Effector memory CD8-positive, alpha-beta T cell (primary cell): ENCODE data around the gene USPL1.

Source experiments
- ATAC-seq: fragments of 150-1000 bp; cut with Tn5 transposase; replicated peaks from 2 replicates; pipeline ENCODE4 v1.10.0; 2021; ENCODE audit warnings: mild to moderate bottlenecking, moderate library complexity
- DNase-seq, 3 experiments: peaks; one replicate each; pipeline ENCODE4 v3.0.0; 2021
- H3K27ac Mint-ChIP-seq, 2 donors: one replicate each; pipeline ENCODE4 v1.8.0; 2022; ENCODE audit warnings: mild to moderate bottlenecking in 2 of 2, mixed read lengths in 2 of 2, moderate library complexity in 2 of 2
- H3K27me3 Mint-ChIP-seq, 2 donors: one replicate each; pipeline ENCODE4 v1.8.0; 2022; ENCODE audit warnings: mixed read lengths in 2 of 2
- H3K36me3 Mint-ChIP-seq: one replicate; pipeline ENCODE4 v1.8.0; 2022; ENCODE audit warnings: mild to moderate bottlenecking, moderate library complexity, mixed read lengths; ENCODE audit not compliant: insufficient read depth
- H3K4me1 Mint-ChIP-seq, 2 donors: one replicate each; pipeline ENCODE4 v1.8.0; 2022; ENCODE audit warnings: low read depth in 2 of 2, mixed read lengths in 2 of 2
- H3K4me3 Mint-ChIP-seq, 2 donors: one replicate each; pipeline ENCODE4 v1.8.0; 2022; ENCODE audit warnings: mild to moderate bottlenecking in 2 of 2, mixed read lengths in 2 of 2, moderate library complexity in 2 of 2
- H3K9me3 Mint-ChIP-seq, 2 donors: one replicate each; pipeline ENCODE4 v1.8.0; 2022; ENCODE audit warnings: mixed read lengths in 2 of 2
- total RNA-seq, 9 experiments: gene quantifications; one replicate each; lab custom pipeline; 2026; lab: John Stamatoyannopoulos, UW

The USPL1 gene
- 45.1 to 81.3 (median 53.5) reads per million in 9 experiments for total RNA-seq

GRCh38 chr13:30617315-30618185 lies at the start of gene USPL1:
Gene USPL1 (plus strand): TSS chr13:30617920. CDS start chr13:30621141, 3,221 bp downstream.
- Mint-ChIP-seq H3K4me3 (no peak within 1 kb of the TSS), H3K27me3 (no peaks in the 10 kb centered on the region), H3K4me1 (peaks cover 11 to 23% of the 10 kb centered on the region in 2 donors), H3K36me3 (peaks cover 4% of the 10 kb centered on the region), H3K27ac (no peak within 1 kb of the TSS), H3K9me3 (no peaks in the 10 kb centered on the region)
- ATAC-seq (peak; percentile 87), DNase-seq (peak; percentile 97)

GRCh38 chr13:30569901-30570576 lies 47.7 kb upstream of the USPL1 start:
- Mint-ChIP-seq H3K27me3 (no peaks in the 10 kb centered on the region), H3K9me3 (no peaks in the 10 kb centered on the region), H3K27ac (no peak overlapping the region), H3K36me3 (no peaks in the 10 kb centered on the region), H3K4me1 (peaks cover 8 to 19% of the 10 kb centered on the region in 2 donors), H3K4me3 (no peak overlapping the region)
- no peak for DNase-seq
- no peak for ATAC-seq

- Mint-ChIP-seq H3K9me3 (no peaks in the 10 kb centered on the region), H3K4me1 (peaks cover 8 to 19% of the 10 kb centered on the region in 2 donors), H3K4me3 (peak overlapping the region in 1 of 2 donors; percentile 18), H3K27me3 (no peaks in the 10 kb centered on the region), H3K36me3 (no peaks in the 10 kb centered on the region), H3K27ac (no peak overlapping the region)
- ATAC-seq (no peak), DNase-seq (no peak)
Observed at GRCh38 chr13:30570691-30571090, 47.0 kb upstream of the USPL1 start.

GRCh38 chr13:30572859-30573275 lies 44.9 kb upstream of the USPL1 start:
- H3K9me3 Mint-ChIP-seq, result no peaks in the 10 kb centered on the region
- H3K4me1 Mint-ChIP-seq, result peaks cover 23 to 25% of the 10 kb centered on the region in 2 donors
- no peaks in the 10 kb centered on the region for H3K27me3 Mint-ChIP-seq
- H3K4me3 Mint-ChIP-seq, result peak overlapping the region; percentile 72 to 82
- ATAC-seq (peak; percentile 42), DNase-seq (peak in 1 of 3 experiments; percentile 5)
- H3K27ac Mint-ChIP-seq, result peak overlapping the region; percentile 87 to 95
- H3K36me3 Mint-ChIP-seq, result peaks cover 3% of the 10 kb centered on the region

DNA sequence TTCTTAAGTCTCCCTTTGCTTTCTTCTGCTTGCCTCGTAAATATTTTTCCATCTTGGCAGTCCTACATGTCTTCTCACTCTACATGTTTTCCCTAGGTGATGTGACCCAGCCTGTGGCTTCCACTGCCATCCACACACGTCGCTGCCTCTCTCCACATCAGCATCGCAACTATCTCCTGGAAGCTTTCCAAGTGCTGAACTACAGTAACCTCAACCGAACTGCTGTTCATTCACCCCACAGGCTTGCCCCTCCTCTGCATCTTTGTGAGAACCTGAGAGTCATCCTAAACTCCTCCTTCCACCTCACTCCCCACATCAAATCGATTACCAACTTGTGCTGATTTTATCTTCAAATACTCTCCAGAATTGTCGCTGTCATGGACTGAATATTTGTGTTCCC lies 41.2 kb upstream of the USPL1 start:
- Mint-ChIP-seq H3K4me1 (peaks cover 26 to 27% of the 10 kb centered on the region in 2 donors), H3K27ac (peak overlapping the region; percentile 4 to 15), H3K36me3 (peaks cover 3% of the 10 kb centered on the region), H3K4me3 (peak overlapping the region; percentile 51 to 57), H3K9me3 (no peaks in the 10 kb centered on the region), H3K27me3 (no peaks in the 10 kb centered on the region)
- ATAC-seq, result peak; percentile 74
- DNase-seq, result peak; percentile 34 to 50 (median 41)

DNA sequence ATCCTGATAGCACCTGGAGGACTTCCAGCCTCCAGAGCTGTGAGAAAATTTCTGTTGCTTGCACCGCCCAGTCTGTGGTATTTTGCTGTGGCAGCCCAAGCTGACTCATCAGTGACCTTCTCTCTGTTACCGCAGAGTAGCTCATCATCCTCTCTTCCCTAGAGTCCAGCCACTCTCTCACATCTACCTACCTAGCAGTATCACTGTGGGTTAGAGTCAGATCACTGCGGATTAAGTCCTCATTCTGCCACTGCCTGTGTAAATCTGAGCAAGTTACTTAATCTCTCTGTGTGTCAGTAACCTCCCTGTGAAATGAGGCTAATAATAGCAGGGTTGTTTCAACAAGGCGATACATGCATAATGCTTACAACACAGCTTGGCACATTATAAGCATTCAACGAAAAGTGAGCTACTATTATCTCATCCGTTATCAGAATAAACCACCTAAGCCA lies 40.3 kb upstream of the USPL1 start:
- ATAC-seq (peak; percentile 76), DNase-seq (peak; percentile 16 to 40 (median 33))
- Mint-ChIP-seq H3K27me3 (no peaks in the 10 kb centered on the region), H3K36me3 (peaks cover 3% of the 10 kb centered on the region), H3K27ac (peak overlapping the region; percentile 4 to 15), H3K4me1 (peaks cover 25% of the 10 kb centered on the region in 2 donors), H3K9me3 (no peaks in the 10 kb centered on the region), H3K4me3 (peak overlapping the region; percentile 51 to 57)

DNA sequence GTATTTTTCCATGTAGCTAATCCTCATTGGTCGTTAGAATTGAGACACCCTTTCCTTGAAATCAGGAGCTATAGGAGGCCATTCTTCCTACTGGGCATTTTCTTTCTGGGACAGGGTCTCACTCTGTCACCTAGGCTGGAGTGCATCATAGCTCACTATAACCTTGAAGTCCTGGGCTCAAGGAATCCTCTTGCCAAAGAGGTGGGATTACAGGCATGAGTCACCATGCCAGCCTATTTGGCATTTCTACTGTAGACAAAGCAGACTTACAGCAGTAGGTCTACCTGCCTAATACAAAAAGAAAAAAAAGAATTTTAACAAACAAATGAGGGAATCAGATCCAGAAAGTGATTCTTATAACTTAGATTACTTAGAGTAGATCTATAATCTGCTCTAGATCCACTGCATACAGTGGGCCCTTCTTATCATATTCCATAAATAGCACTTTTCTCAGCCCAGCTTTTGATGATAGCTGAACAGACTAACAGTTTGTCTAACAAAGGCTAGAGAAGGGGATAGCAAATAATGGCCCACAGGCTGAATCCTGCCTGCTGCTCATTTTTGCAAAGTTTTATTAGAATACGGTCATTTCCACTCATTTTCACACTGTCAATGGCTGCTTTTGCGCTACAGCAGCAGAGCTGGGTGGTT lies 36.7 kb upstream of the USPL1 start:
- Mint-ChIP-seq H3K27ac (no peak overlapping the region), H3K9me3 (no peaks in the 10 kb centered on the region), H3K36me3 (peaks cover 3% of the 10 kb centered on the region), H3K27me3 (no peaks in the 10 kb centered on the region), H3K4me3 (no peak overlapping the region), H3K4me1 (peaks cover 20 to 22% of the 10 kb centered on the region in 2 donors)
- ATAC-seq, result no peak
- DNase-seq, result no peak

- Mint-ChIP-seq H3K4me1 (peaks cover 15 to 18% of the 10 kb centered on the region in 2 donors), H3K36me3 (peaks cover 3% of the 10 kb centered on the region), H3K27me3 (no peaks in the 10 kb centered on the region), H3K27ac (no peak overlapping the region), H3K4me3 (no peak overlapping the region), H3K9me3 (no peaks in the 10 kb centered on the region)
- no peak for ATAC-seq
- DNase-seq, result no peak
Observed at GRCh38 chr13:30581582-30581981, 36.1 kb upstream of the USPL1 start.

GRCh38 chr13:30584051-30584731 lies 33.5 kb upstream of the USPL1 start:
- H3K36me3 Mint-ChIP-seq, result no peaks in the 10 kb centered on the region
- H3K4me1 Mint-ChIP-seq, result no peaks in the 10 kb centered on the region
- H3K27me3 Mint-ChIP-seq, result no peaks in the 10 kb centered on the region
- no peaks in the 10 kb centered on the region for H3K9me3 Mint-ChIP-seq
- ATAC-seq (no peak), DNase-seq (no peak)
- no peak overlapping the region for H3K4me3 Mint-ChIP-seq
- H3K27ac Mint-ChIP-seq, result peak overlapping the region in 1 of 2 donors; percentile 1

DNA sequence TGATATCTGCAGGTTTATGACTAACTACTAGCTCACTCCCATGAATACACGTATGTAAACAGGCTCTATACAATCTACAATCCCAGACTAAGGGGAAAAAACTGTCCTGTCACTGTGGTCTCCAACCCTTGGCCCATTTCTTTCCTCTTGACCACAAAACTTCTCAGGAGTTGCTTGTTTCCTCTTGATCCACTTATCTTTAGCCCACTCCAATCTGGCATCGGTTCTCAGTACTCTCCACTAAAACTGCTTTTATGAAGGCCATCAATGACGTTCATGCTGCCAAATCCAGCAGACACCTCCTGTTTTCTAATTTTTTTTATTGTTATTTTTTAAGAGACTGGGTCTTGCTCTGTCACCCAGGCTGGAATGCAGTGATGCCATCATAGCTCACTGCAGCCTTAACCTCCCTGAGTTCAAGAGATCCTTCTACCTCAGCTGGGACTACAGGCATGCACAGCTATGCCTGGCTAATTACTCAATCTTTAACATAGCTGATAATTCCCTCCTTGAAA lies 31.9 kb upstream of the USPL1 start:
- DNase-seq, result no peak
- Mint-ChIP-seq H3K27ac (no peak overlapping the region), H3K27me3 (no peaks in the 10 kb centered on the region), H3K4me1 (no peaks in the 10 kb centered on the region), H3K36me3 (no peaks in the 10 kb centered on the region), H3K9me3 (no peaks in the 10 kb centered on the region), H3K4me3 (no peak overlapping the region)
- ATAC-seq, result no peak

- no peaks in the 10 kb centered on the region for H3K9me3 Mint-ChIP-seq
- H3K27ac Mint-ChIP-seq, result no peak overlapping the region
- no peaks in the 10 kb centered on the region for H3K36me3 Mint-ChIP-seq
- no peaks in the 10 kb centered on the region for H3K27me3 Mint-ChIP-seq
- H3K4me3 Mint-ChIP-seq, result no peak overlapping the region
- no peaks in the 10 kb centered on the region for H3K4me1 Mint-ChIP-seq
- ATAC-seq (no peak), DNase-seq (no peak)
Observed at GRCh38 chr13:30587231-30587630, 30.5 kb upstream of the USPL1 start.

DNA sequence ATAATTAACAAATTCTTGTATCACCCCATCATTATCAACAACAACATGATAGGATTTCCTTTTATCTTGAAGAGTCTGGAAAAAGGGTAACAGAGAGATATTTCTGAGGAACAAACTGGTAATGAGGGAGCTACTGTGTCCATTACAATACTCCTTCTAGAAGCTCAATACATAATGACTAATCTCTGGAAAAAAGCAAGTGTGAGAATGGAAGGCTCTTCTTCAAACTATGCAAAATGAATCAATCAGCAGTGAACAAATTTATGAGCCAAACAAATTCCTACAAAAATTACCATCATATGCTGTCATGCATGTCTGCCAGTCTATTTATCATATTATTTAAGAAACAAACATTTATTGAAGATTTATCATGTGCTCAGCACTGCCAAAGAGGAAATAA lies 30.0 kb upstream of the USPL1 start:
- Mint-ChIP-seq H3K4me1 (no peaks in the 10 kb centered on the region), H3K9me3 (no peaks in the 10 kb centered on the region), H3K27ac (no peak overlapping the region), H3K4me3 (no peak overlapping the region), H3K36me3 (no peaks in the 10 kb centered on the region), H3K27me3 (no peaks in the 10 kb centered on the region)
- ATAC-seq (no peak), DNase-seq (no peak)

DNA sequence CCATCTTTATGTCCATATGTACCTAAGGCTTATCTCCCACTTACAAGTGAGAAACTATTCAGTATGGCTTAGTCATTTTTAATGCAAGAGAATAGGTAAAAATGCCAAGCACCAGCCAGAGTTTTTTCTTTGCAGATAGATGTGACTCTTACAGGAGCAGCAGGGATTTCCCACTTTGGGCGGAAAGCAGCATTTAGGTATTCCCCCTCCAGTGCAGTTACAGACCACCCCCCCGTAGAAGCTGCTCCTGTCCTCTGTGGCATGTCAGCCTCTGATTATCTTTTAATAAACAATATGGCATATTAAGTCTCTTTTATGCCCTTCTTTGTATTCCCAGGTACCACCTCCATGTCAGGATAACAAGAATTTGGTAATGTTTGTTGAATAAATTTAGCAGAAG lies 24.7 kb upstream of the USPL1 start:
- Mint-ChIP-seq H3K4me1 (no peaks in the 10 kb centered on the region), H3K9me3 (no peaks in the 10 kb centered on the region), H3K36me3 (no peaks in the 10 kb centered on the region), H3K4me3 (no peak overlapping the region), H3K27ac (no peak overlapping the region), H3K27me3 (no peaks in the 10 kb centered on the region)
- ATAC-seq (no peak), DNase-seq (no peak)
